IPS-18c (cell line): ENCODE results near the gene LGI1.

ENCODE experiments used
- H3K4me3 ChIP-seq: 2 replicates; pipeline ENCODE4 v1.7.0; 2013; ENCODE audit warnings: low read depth, mild to moderate bottlenecking, low read length, moderate library complexity; ENCODE audit not compliant: insufficient read depth
- H3K9me3 ChIP-seq: one replicate; pipeline ENCODE4 v1.6.1; 2013; ENCODE audit warnings: mild to moderate bottlenecking, low read length, moderate library complexity; ENCODE audit not compliant: control insufficient read depth, insufficient read depth

Gene LGI1

DNA sequence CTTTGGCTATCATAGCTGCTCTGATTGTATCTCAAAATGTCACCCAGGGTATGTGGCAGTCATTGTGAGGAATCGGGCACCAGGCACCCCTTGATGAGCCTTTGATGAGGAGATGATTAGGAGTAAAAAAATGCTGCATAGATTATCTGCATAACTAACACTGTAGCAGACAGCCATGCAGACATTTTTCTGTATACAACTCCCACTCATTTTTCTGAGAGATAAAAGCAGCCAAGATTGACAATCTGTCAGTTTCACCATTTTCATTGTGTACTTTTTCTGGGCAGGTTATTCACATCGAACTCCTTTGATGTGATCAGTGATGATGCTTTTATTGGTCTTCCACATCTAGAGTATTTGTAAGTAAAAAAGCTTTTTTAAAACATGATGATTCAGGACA lies 19.4 kb downstream of the LGI1 start:
- Histone ChIP-seq H3K9me3 (no peaks in the 10 kb centered on the region), H3K4me3 (no peak overlapping the region)

DNA sequence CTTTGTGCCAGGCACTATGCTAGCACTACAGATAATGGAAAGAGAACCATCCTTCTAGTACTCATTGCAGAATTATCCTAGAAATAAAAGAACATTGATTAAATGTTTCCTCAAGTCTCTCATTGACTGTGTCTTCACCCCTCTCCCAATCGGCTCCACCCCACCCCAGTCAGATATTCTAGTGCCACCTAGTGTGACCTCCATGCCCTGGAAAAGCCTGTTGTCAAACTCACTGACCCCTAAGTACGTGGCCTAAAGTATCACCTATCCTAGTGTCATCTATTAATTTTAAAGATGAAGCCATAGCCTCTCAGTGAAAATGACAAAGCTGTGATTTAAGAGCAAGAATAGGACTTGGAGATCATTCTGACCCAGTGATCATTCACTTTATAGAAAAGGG lies 26.3 kb downstream of the LGI1 start:
- Histone ChIP-seq H3K9me3 (no peaks in the 10 kb centered on the region), H3K4me3 (no peak overlapping the region)

DNA sequence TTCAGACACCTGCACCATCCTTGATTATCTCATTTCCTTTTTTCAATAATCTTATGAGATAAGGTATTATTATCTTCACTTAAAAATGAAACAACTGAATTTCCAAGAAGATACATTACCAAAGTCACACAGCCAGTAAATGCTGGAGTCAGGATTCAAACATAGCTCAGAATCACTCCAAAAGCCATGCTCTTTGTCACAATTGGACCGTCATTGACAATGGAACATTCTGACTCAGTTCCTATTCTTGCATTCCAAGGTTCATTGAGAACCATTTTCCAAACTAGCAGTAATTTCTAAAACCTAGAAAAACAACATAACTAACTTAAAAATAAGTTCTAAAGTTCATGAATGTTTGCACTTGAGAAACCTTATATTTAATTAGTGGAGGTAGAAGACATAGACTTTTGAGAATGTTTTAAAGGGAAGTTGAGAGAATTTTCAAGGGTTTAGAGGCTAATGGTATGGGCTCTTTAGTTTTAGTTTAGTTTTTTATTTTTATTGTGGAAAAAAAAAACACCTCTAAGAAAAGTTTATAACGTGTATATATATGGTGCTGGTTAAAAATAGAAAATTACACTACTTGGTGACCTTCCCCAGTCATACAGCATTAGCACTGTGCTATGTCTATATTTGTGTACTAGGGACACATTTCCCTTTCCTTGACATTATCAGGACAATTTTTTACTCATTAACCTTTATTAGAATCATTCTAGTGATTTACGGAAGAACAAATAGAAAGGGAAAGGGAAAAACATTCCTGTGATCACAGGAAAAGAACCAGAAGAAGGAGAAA lies 30.9 kb downstream of the LGI1 start:
- no peak overlapping the region for H3K4me3 ChIP-seq
- no peaks in the 10 kb centered on the region for H3K9me3 ChIP-seq

DNA sequence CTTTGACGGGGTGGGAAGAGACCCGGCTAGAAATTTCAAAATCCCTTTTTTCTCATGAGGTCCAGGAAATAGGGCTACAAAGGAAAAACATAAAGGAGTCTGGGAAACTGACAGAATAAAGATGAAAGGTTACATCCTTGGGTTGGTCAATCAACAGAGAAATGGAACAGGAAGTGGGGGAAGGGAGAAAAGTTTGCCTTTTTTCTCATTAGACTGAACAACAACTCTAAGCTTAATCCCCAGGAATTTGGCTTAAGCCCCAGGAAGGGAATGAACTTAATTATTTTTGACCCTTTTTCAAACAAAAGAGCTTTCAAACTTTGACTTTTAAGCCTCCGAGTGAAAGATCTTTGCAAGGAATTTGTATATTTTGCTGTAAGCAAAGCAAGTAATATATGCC lies 32.7 kb downstream of the LGI1 start:
- Histone ChIP-seq H3K9me3 (no peaks in the 10 kb centered on the region), H3K4me3 (no peak overlapping the region)

DNA sequence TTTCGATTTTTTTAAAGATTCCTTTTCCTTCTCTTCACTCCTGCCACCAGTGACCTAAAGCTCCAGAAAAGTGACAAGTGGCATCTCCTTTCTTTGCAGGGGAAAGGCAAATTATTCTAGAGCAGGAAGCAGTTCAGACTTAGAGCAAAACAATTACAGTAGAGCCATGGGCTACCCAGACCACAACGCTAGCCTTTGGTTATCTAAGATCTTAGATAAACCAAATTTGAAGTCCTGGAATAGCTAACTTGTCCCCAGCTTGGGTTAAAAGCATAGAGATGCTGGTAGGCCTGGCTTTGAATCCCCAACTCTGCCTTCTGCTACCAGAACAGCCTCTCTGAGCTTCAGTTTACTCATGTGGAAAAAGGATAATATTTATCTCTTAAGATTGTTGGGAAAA lies 38.4 kb downstream of the LGI1 start:
- H3K9me3 ChIP-seq, result no peaks in the 10 kb centered on the region

DNA sequence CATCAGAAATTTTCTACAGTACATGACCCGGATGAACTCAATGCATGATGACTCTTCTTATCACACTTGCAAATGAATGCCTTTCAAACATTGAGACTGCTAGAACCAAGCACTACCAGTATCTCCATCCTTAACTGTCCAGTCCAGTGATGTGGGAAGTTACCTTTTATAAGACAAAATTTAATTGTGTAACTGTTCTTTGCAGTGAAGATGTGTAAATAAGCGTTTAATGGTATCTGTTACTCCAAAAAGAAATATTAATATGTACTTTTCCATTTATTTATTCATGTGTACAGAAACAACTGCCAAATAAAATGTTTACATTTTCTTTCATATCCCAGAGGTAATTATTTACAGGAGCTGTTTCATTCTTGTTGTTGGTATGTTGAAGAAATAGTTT lies 40.1 kb downstream of the LGI1 start:
- no peaks in the 10 kb centered on the region for H3K9me3 ChIP-seq
- no peak overlapping the region for H3K4me3 ChIP-seq

More for the DNA sequence above, 38.4 kb downstream of the LGI1 start:
- H3K4me3 ChIP-seq, result no peak overlapping the region

DNA sequence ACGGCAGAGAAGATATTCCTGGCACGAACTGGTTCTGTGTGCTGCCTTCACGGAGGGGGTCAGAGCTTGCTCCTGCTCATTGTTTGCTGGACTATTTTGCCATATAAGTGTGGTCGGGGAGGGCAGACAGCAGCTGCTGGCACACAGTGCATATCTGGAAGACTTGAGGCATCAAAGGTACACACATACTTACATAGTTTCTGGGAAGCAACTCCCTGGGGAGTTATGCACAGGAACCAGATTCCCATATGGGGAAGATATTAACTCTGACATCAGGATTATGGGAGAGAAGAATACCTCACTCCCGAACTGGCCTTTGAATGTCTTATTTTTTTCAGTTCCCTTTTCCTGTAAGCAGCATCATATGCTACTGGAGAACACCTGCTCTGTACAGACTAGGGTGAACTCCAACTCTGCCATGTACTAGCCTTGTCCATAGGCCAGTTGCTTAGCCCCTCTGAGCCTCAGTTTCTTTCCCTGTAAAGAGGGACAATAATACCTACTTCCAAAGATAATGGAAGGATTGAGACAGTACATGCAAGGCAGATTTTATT lies 41.5 kb downstream of the LGI1 start:
- H3K4me3 ChIP-seq, result no peak overlapping the region

DNA sequence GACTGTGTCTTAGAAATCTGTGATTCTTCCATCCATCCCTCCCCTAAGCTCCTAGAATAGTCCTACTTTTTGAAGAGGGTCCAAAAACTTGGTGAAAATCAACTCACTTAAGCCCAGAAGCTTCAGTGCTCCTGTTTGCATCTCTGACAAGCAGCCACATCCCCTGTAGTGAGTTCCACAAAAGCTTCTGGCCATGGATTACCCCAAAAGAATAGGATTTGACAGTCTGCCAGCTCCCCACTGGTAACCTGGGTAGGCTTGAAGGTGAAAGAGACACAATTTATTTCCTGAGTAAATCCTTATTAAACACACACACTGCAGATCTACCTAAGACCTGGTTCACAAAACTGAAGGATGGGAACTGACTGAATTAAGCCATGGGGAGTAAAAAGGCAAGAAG lies 46.5 kb downstream of the LGI1 start:
- Histone ChIP-seq H3K9me3 (no peaks in the 10 kb centered on the region), H3K4me3 (no peak overlapping the region)

More for the DNA sequence above, 41.5 kb downstream of the LGI1 start:
- no peaks in the 10 kb centered on the region for H3K9me3 ChIP-seq

DNA sequence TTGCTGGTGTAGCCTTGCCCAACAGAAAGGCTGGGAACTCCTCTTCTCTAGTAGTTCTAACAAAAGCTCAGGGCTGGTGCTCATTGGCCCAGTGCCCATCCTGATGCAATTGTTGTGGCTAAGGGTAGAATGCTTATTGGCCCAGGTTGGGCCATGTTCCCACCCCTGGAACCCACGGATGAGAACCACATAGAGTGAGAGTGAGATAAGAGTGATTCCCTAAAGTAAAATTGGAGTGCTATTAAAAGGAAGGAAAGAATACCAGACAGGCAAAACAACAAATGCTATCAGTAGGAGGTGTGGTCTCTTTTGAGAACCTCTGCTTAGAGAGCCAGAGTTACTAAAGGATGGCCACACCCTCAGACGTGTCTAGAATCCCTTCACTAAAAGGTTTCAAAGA lies 49.2 kb downstream of the LGI1 start:
- no peak overlapping the region for H3K4me3 ChIP-seq

DNA sequence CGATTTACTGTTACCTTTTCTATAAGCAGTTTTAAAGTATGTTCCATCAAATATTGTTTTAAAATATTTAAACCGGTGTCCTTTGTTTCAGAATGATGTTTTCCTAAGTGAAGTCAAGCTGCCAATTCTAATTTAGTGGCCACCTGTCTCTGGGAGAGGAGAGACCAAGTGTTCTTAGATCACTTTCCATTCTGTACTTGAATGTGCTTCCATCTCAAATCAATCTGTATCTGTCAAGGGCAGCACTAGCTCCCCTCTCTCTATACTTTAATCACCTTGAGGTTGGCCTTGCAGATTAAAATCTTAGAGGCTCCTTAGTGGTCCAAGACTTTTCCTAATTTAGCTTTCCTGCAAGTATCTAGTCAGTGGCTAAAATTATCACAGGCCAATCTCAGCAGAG lies 49.6 kb downstream of the LGI1 start:
- Histone ChIP-seq H3K4me3 (no peak overlapping the region), H3K9me3 (no peaks in the 10 kb centered on the region)

More for the DNA sequence above, 49.2 kb downstream of the LGI1 start:
- no peaks in the 10 kb centered on the region for H3K9me3 ChIP-seq

DNA sequence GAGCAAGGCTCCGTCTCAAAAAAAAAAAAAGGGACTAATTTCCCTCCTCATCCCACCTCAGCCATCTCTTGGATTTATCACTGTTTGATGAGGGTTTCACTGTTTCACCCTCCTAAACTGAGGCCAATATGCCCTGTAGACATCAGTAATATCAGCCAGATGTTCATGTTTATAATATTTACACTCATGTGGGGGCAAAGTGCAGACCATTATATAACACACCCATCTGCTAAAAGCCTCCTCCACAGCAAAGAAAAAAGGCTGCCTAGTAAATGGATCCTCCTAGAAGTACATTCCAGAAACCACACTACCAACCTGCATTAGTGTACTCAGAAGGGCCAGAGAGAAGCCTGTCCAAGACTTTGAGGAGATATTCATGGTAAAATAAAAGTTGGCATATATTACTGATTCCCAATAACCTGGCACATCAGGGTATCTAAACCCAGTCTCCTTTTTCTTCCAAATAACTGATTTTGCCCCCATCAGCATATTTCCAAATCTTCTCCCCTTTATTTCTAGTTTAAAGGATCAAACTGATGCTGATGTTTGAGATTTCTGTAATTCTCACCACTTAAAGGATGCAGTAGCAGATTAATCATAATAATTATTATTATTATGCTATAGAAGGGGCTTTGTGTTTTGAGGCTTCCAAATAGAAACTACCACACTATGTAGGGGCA lies 55.1 kb downstream of the LGI1 start:
- Histone ChIP-seq H3K9me3 (no peaks in the 10 kb centered on the region), H3K4me3 (no peak overlapping the region)

DNA sequence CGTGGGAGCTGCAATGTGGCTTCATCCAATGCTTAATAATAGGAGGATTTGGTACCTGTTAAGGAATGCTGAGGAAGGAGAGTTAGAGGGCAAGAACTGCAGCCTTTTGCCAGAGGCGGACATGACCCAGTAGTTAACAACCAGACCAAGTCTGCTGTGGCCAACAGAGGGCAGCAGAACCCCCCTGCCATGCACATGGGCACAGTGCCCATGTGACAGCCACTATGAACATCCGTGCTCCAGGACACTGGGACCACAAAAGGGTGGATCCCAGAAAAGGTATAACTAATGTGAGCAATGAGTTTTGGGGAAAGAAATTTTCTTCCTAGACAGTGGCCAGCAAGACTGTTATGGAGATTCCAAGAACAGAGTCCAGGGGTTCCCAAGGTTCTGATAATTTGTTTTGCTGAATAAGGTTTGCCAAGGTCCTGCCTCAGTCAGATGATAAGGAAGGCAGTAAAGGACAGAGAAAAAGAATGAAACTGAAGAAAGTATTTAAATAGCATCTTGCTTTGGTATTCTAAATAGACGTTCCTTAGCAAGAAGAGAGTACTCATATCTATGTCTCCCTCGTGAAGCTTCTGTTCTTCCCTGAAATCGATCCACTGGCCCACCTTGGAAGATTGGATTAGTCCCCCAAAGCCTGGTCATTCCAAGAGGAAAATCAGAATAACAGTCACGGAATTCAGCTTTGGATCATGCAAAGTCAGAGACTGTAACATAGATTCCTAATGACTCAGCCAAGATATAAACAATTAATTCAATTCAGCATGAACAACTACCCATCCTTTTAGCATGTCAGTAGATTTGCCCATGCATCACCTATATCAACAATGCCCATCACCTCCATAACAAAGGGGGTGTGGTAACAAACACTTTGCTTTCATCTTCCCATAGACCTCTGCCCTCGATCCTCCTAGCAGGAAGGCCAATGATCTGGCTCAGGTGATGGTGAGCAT lies 56.0 kb downstream of the LGI1 start:
- H3K9me3 ChIP-seq, result no peaks in the 10 kb centered on the region
- H3K4me3 ChIP-seq, result no peak overlapping the region

DNA sequence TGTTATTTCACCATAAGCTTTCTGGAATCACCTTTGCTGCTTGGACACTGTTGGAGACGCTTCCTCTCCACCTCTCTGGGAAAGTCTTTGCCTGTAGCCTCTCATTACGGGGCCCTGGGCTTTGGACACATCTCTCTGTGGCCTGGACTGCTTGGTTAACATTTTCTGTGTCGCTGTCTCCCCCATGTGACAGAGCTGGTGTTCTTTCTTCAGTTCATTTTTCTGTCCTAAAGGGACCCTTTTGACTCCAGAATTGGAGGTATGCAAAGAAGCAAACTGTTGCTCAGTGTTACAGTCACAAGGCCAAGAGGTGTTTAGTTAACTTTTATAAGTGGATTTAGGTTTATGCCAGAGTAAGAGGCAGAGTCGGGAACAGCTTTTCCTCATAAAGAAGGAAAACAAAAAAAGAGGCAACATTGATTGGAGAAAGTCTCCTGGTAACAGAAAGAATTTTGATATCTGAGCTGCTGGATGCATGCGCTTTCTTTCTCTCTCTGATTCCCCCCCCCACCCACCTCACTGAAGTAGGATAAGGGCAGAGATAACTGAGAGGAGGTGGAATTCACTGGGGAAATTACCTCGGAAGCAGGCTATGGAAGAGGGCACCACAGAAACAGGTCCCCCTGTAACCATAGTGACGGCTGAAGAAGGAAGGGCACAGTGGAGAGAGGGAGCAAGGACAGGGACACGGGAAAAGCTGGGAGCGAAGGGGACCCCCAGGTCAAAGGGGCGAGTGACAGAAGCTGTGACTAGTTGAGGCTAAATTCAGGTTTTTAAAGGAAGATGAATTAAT lies 57.8 kb downstream of the LGI1 start:
- peaks cover 2% of the 10 kb centered on the region for H3K9me3 ChIP-seq
- H3K4me3 ChIP-seq, result no peak overlapping the region

DNA sequence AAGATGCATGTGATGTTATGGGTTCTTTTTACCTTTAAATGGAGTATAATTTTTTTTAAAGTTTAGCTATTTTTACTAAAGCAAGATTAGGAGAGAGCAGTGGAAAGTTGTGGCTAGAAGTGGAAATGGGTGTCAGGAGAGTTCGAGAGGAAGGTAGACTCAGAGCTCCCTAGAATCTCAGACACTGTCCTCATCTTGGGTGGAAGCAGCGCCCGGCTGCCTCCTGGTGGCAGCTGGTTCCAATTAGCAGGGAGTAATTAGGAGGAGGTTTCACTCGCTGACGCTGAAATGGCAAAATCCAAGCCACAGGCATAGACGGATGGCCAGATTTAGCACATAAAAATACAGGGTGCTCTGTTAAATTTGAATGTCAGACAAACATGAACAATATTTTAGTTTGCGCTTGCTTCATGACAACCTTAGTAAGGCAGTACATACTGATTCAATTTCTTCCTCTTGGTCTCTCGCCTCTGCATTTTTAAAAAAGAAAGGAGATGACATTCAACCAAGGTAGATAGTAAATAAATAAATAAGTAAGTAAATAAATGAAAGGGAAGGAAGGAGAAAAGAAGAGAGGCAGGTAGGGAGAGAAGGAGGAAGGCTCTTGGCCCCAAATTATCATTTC lies 58.5 kb downstream of the LGI1 start:
- no peak overlapping the region for H3K4me3 ChIP-seq

DNA sequence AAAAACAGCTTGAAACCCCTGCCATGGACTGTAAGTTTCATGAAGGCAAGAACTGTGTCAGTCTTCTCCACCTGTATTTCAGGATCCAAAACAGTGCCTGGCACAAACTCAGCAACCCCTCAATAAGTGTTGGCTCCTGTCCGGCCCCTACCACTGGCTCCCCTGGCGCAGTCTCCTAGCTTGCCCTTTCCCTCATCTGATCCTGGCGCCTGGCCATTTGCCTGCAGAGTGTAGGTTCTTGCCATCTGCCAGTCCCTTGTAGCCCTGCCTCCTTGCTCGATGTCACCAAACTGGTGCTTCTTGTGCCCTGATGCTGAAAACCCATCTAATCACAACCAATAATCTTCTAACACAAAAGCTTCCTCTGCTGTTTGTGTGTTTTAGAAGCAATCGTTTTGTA lies 60.4 kb downstream of the LGI1 start:
- no peak overlapping the region for H3K4me3 ChIP-seq

More for the DNA sequence above, 58.5 kb downstream of the LGI1 start:
- H3K9me3 ChIP-seq, result peaks cover 2% of the 10 kb centered on the region

DNA sequence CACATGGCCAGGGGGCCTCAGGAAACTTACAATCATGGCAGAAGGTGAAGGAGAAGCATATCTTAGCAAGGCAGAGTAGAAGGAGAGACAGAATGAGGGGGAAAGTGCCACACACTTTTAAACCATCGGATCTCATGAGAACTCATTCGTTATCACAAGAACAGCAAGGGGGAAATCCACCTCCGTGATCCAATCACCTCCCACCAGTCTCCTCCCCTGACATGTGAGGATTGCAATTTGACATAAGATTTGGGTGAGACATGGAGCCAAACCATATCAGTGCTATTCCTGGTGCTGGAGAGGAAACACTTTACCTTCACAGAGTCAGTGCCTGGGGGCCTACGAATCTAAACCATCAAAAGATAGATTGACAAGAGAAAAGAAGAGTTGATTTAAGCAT lies 61.8 kb downstream of the LGI1 start:
- H3K4me3 ChIP-seq, result no peak overlapping the region
- H3K9me3 ChIP-seq, result peaks cover 2% of the 10 kb centered on the region

More for the DNA sequence above, 60.4 kb downstream of the LGI1 start:
- H3K9me3 ChIP-seq, result peaks cover 2% of the 10 kb centered on the region
